GM12873 (cell line): ENCODE data around the gene FAM83D.

Source experiments
- TF ChIP-seq, protein P1 (sequence below): IDR thresholded peaks from 2 replicates; pipeline ENCODE4 v1.5.1; 2012; ENCODE audit warnings: low read depth, mild to moderate bottlenecking, moderate library complexity, low read length, control low read depth; ENCODE audit not compliant: insufficient read depth; ENCODE audit errors: missing control alignments

Gene FAM83D

GRCh38 chr20:38961530-38962043 is 35.4 kb downstream of the FAM83D start:
- TF ChIP-seq, protein P1, sequence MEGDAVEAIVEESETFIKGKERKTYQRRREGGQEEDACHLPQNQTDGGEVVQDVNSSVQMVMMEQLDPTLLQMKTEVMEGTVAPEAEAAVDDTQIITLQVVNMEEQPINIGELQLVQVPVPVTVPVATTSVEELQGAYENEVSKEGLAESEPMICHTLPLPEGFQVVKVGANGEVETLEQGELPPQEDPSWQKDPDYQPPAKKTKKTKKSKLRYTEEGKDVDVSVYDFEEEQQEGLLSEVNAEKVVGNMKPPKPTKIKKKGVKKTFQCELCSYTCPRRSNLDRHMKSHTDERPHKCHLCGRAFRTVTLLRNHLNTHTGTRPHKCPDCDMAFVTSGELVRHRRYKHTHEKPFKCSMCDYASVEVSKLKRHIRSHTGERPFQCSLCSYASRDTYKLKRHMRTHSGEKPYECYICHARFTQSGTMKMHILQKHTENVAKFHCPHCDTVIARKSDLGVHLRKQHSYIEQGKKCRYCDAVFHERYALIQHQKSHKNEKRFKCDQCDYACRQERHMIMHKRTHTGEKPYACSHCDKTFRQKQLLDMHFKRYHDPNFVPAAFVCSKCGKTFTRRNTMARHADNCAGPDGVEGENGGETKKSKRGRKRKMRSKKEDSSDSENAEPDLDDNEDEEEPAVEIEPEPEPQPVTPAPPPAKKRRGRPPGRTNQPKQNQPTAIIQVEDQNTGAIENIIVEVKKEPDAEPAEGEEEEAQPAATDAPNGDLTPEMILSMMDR: no peak

- TF ChIP-seq, protein P1: peak; percentile 33
These were observed 36.1 kb downstream of the FAM83D start, which contains the start of gene DHX35 for GRCh38 chr20:38962044-38962927. DHX35 (plus strand) TSS chr20:38962344; CDS start chr20:38962368, 24 bp downstream.

GRCh38 chr20:38962928-38963401 is 36.7 kb downstream of the FAM83D start:
- TF ChIP-seq, protein P1: no peak

- TF ChIP-seq, protein P1: no peak
These were observed 37.5 kb downstream of the FAM83D start for GRCh38 chr20:38963745-38964144.

- TF ChIP-seq, protein P1: no peak
These were observed 39.0 kb downstream of the FAM83D start for GRCh38 chr20:38965264-38965663.

DNA sequence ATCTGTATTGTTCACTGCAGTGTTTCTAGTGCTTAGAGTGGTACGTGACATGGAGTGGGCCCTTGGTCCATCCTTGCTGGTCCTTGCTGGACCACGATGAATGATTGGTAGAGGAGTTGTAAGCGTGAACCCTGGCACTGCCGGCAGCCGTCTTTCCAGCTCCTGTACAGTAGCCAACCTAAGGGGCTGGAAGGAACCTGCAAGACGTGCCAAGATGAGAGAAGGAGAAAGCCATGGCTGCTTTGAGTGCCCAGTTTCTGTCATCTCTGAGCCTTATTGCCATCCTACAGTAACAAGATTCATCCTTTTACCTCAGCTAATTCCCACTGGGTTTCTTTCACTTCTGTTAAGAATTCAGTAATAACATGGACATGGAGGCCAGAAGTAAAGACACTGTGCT is 41.9 kb downstream of the FAM83D start:
- TF ChIP-seq, protein P1: no peak

DNA sequence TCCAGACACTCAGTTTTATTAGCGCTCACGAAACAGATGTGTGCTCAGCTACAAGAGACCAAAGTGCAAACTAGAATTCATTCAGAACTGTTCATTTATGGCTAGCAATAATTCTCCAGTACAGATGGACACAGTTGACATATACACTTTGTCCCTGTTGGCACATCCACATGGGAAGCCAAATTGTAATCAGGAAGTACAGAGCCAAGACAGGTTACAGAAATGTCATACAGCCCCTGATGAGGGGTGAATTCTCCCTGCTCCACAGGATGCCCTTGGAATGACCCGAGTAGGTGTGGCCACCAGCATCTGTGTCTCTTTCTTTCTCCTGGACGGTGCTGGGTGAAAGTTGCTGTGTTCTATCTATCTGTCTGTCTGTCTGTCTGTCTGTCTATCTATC is 43.5 kb downstream of the FAM83D start:
- TF ChIP-seq, protein P1: no peak
